ENCODE measurements around the gene OSBPL1A.

DNA sequence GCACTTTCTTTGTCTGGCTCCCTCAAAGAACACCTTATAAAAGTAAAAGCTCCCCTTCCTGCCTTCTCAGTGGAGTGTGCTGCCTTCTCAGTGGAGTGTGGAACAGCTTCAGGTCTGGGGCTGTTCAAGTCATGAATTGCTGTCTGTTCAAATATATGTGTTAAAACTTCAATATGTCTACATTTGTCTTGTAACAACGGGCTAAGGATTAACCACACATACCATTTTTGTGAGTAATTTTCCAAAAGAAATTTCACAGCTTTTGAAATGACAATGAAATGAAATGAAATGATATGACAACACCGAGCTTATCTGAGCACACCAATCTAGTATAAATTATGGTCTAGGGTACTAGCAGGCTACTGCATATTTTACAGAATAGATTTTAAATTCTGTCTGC lies 215.8 kb downstream of the OSBPL1A start:
- TF ChIP-seq FOXM1 (IDR thresholded peaks at IDR 0.05; ENCODE audit: borderline replicate concordance): no peak
- no peak for TF ChIP-seq FOXK2 (IDR thresholded peaks at IDR 0.05)
